Neural cell (in vitro differentiated cells): ENCODE measurements around the gene PLA2G2A. TPM values are rescaled to one million over a fixed set of nuclear protein-coding genes. Genes with fewer than 3 reads are reported as not detected.

ENCODE experiments used
- H2AFZ ChIP-seq: fragments of 200-600, 300-800 bp; sonication (generic), shearing (Covaris generic); 2 replicates; pipeline ENCODE4 v1.6.0; 2014; ENCODE audit warnings: low read depth, mild to moderate bottlenecking, antibody characterized with exemption, low read length, moderate library complexity
- H3F3A ChIP-seq: fragments of 200-600 bp; shearing (Covaris generic); 2 replicates; pipeline ENCODE4 v1.6.1; 2016; ENCODE audit warnings: mild to moderate bottlenecking, moderate library complexity, mixed read lengths, antibody characterized with exemption, low read length; ENCODE audit not compliant: insufficient read depth, poor library complexity, severe bottlenecking
- H3K27ac ChIP-seq: fragments of 200-600, 300-800 bp; sonication (generic), shearing (Covaris generic); 2 replicates; pipeline ENCODE4 v1.5.1; 2014; ENCODE audit warnings: mild to moderate bottlenecking, low read length, moderate library complexity
- H3K27me3 ChIP-seq: fragments of 300-800, 200-600 bp; sonication (generic), shearing (Covaris generic); 2 replicates; pipeline ENCODE4 v1.6.0; 2014; ENCODE audit warnings: mild to moderate bottlenecking, low read depth, low read length, moderate library complexity; ENCODE audit not compliant: insufficient read depth
- H3K36me3 ChIP-seq: fragments of 300-800, 200-600 bp; sonication (generic), shearing (Covaris generic); 2 replicates; pipeline ENCODE4 v1.5.1; 2014; ENCODE audit warnings: mild to moderate bottlenecking, antibody characterized with exemption, low read length, moderate library complexity; ENCODE audit not compliant: insufficient read depth
- H3K4me2 ChIP-seq: fragments of 300-800, 200-600 bp; sonication (generic), shearing (Covaris generic); 2 replicates; pipeline ENCODE4 v1.6.0; 2014; ENCODE audit warnings: mild to moderate bottlenecking, low read length
- H3K4me3 ChIP-seq: fragments of 300-800, 200-600 bp; sonication (generic), shearing (Covaris generic); 2 replicates; pipeline ENCODE4 v1.5.1; 2014; ENCODE audit warnings: mild to moderate bottlenecking, low read length, moderate library complexity
- H3K79me2 ChIP-seq: fragments of 200-600 bp; shearing (Covaris generic); replicated peaks from 2 replicates; pipeline ENCODE4 v1.6.0; 2014; ENCODE audit warnings: mild to moderate bottlenecking, low read length, moderate library complexity; ENCODE audit not compliant: insufficient read depth
- H3K9ac ChIP-seq: fragments of 300-800, 200-600 bp; sonication (generic), shearing (Covaris generic); 2 replicates; pipeline ENCODE4 v1.6.1; 2016; ENCODE audit warnings: mild to moderate bottlenecking, low read length, mixed read lengths
- H3K9me2 ChIP-seq: fragments of 200-600 bp; shearing (Covaris generic); 2 replicates; pipeline ENCODE4 v1.6.1; 2016; ENCODE audit warnings: mild to moderate bottlenecking, low read length, mixed read lengths; ENCODE audit not compliant: insufficient read depth
- H3K9me3 ChIP-seq: fragments of 200-600, 300-800 bp; sonication (generic), shearing (Covaris generic); 2 replicates; pipeline ENCODE4 v1.6.1; 2016; ENCODE audit warnings: mild to moderate bottlenecking, mixed run types, low read length, moderate library complexity, mixed read lengths
- H4K20me1 ChIP-seq: fragments of 200-600 bp; shearing (Covaris generic); 2 replicates; pipeline ENCODE4 v1.6.1; 2016; ENCODE audit warnings: mild to moderate bottlenecking, mixed run types; ENCODE audit not compliant: insufficient read depth
- CTCF ChIP-seq: fragments of 450-650 bp; IDR thresholded peaks from 2 replicates; pipeline ENCODE4 v1.5.1; 2014; ENCODE audit warnings: antibody characterized with exemption, mild to moderate bottlenecking, moderate library complexity; ENCODE audit not compliant: poor library complexity, severe bottlenecking
- EP300 ChIP-seq: fragments of 450-650 bp; conservative IDR thresholded peaks from 2 replicates; pipeline ENCODE4 v1.6.1; 2014; ENCODE audit warnings: antibody characterized with exemption, mild to moderate bottlenecking, moderate library complexity; ENCODE audit not compliant: poor library complexity, severe bottlenecking
- EZH2 ChIP-seq: fragments of 200-600, 300-800 bp; shearing (Covaris generic), sonication (generic); IDR thresholded peaks from 2 replicates; pipeline ENCODE4 v1.6.1; 2014; ENCODE audit warnings: antibody characterized with exemption, low read length, borderline replicate concordance, mild to moderate bottlenecking; ENCODE audit not compliant: insufficient read depth, poor library complexity, severe bottlenecking
- MXI1 ChIP-seq: fragments of 450-650 bp; conservative IDR thresholded peaks from 2 replicates; pipeline ENCODE4 v1.6.1; 2014; ENCODE audit warnings: antibody characterized with exemption, mild to moderate bottlenecking; ENCODE audit not compliant: poor library complexity, severe bottlenecking
- POLR2AphosphoS5 ChIP-seq: IDR thresholded peaks from 2 replicates; pipeline ENCODE4 v1.6.1; 2012
- RAD21 ChIP-seq: fragments of 450-650 bp; conservative IDR thresholded peaks from 2 replicates; pipeline ENCODE4 v1.6.1; 2014; ENCODE audit warnings: antibody characterized with exemption, mild to moderate bottlenecking, moderate library complexity
- REST ChIP-seq: IDR thresholded peaks from 2 replicates; pipeline ENCODE4 v1.6.1; 2012; ENCODE audit warnings: borderline replicate concordance
- SMC3 ChIP-seq: fragments of 450-650 bp; conservative IDR thresholded peaks from 2 replicates; pipeline ENCODE4 v1.6.1; 2014; ENCODE audit warnings: antibody characterized with exemption, mild to moderate bottlenecking, moderate library complexity; ENCODE audit not compliant: poor library complexity
- TAF1 ChIP-seq: IDR thresholded peaks from 2 replicates; pipeline ENCODE4 v1.6.1; 2012; ENCODE audit warnings: low read depth
- polyA minus RNA-seq: library from RNA; depleted of rRNA, polyadenylated mRNA; stranded (reverse); fragments of >200 nt; gene quantifications from 2 replicates; pipeline ENCODE4 v1.2.3, GENCODE V29; 2014
- polyA plus RNA-seq: library from polyadenylated mRNA; depleted of rRNA; stranded (reverse); fragments of >200 nt; gene quantifications from 2 replicates; pipeline ENCODE4 v1.2.3, GENCODE V29; 2014

Gene PLA2G2A
- not detected in 2 replicates for polyA plus RNA-seq
- polyA minus RNA-seq = not detected in 2 replicates

- Histone ChIP-seq H3F3A (no peaks in the 10 kb centered on the region), H3K36me3 (no peaks in the 10 kb centered on the region), H2AFZ (no peak within 1 kb of the TSS), H3K79me2 (no peaks in the 10 kb centered on the region), H3K9ac (no peak within 1 kb of the TSS), H3K4me2 (no peak within 1 kb of the TSS), H3K9me2 (no peaks in the 10 kb centered on the region), H3K4me3 (no peak within 1 kb of the TSS), H3K9me3 (no peaks in the 10 kb centered on the region), H4K20me1 (no peaks in the 10 kb centered on the region), H3K27ac (no peak within 1 kb of the TSS), H3K27me3 (no peaks in the 10 kb centered on the region)
- TF ChIP-seq POLR2AphosphoS5 (no peak), RAD21 (no peak), CTCF (no peak), EZH2 (no peak), MXI1 (no peak), SMC3 (no peak), TAF1 (no peak), REST (no peak), EP300 (no peak)
Observed at GRCh38 chr1:19979494-19979977, at the start of gene PLA2G2A. Gene PLA2G2A (minus strand): TSS chr1:19979618. CDS start chr1:19978773, 845 bp downstream.

GRCh38 chr1:20028726-20029125 lies 49.3 kb upstream of the PLA2G2A start:
- no peak overlapping the region for H3K4me2 ChIP-seq
- no peaks in the 10 kb centered on the region for H4K20me1 ChIP-seq
- no peak overlapping the region for H3K27ac ChIP-seq
- no peak overlapping the region for H3K9ac ChIP-seq
- H3K36me3 ChIP-seq = no peaks in the 10 kb centered on the region
- H3K79me2 ChIP-seq = no peaks in the 10 kb centered on the region
- no peaks in the 10 kb centered on the region for H3K9me3 ChIP-seq
- no peaks in the 10 kb centered on the region for H3K9me2 ChIP-seq
- H3K4me3 ChIP-seq = no peak overlapping the region
- H2AFZ ChIP-seq = no peak overlapping the region
- TF ChIP-seq EZH2 (no peak), POLR2AphosphoS5 (no peak), RAD21 (no peak), MXI1 (no peak), CTCF (no peak), EP300 (no peak), SMC3 (no peak), TAF1 (no peak), REST (no peak)
- no peaks in the 10 kb centered on the region for H3K27me3 ChIP-seq
- H3F3A ChIP-seq = no peaks in the 10 kb centered on the region
